ENCODE measurements around the gene XNDC1N. TPM values are rescaled to one million over a fixed set of nuclear protein-coding genes. Genes with fewer than 3 reads are reported as not detected.

Gene XNDC1N
- total RNA-seq, 120 experiments from 2014 or later: 4.0 to 15.7 (median 9.8) TPM

Other genes with a start within 250 kb of the XNDC1N start
- not detected for gene DEFB108B, start 95.4 kb downstream of the XNDC1N start, total RNA-seq
- gene DEFB131B, start 50.1 kb downstream of the XNDC1N start, total RNA-seq: not detected
- 10 to 100 TPM; 25.6 to 48.0 (median 34.6) TPM for gene RNF121, start 452 bp upstream of the XNDC1N start, total RNA-seq
- gene IL18BP, start 70.3 kb upstream of the XNDC1N start, total RNA-seq: 10 to 100 TPM in 86 of 120 experiments, 1 to 10 TPM in 34; 5.0 to 35.2 (median 12.5) TPM
- gene NUMA1, start 151.9 kb upstream of the XNDC1N start, total RNA-seq: 100 to 1,000 TPM; 140 to 428 (median 218) TPM
- gene LRRC51, start 152.3 kb upstream of the XNDC1N start, total RNA-seq: 10 to 100 TPM in 113 of 120 experiments, 1 to 10 TPM in 7; 7.7 to 39.9 (median 17.7) TPM
- 100 to 1,000 TPM in 2 of 120 experiments, 10 to 100 TPM in 118; 54.1 to 105 (median 74.6) TPM for gene LAMTOR1, start 174.7 kb upstream of the XNDC1N start, total RNA-seq
- 1 to 10 TPM in 1 of 120 experiments, under 1 TPM in 8, not detected in 111; 0.49 to 1.0 (median 0.64) TPM for gene TOMT, start 177.3 kb upstream of the XNDC1N start, total RNA-seq
- 10 to 100 TPM; 28.2 to 59.0 (median 40.8) TPM for gene ANAPC15, start 184.1 kb upstream of the XNDC1N start, total RNA-seq
- 1 to 10 TPM in 6 of 120 experiments, under 1 TPM in 5, not detected in 109; 0.68 to 3.2 (median 1.4) TPM for gene FOLR3, start 207.1 kb upstream of the XNDC1N start, total RNA-seq

Measured in dorsolateral prefrontal cortex (tissue), 118 donors.